GM23248 (cell line): ENCODE results near the gene DTNA. TPM values are rescaled to one million over a fixed set of nuclear protein-coding genes. Genes with fewer than 3 reads are reported as not detected.

Source experiments
- DNase-seq: peaks from one replicate; pipeline ENCODE4 v3.0.0-alpha.2; 2015
- H2AFZ ChIP-seq: fragments of 200-600 bp; sonication (generic); 2 replicates; pipeline ENCODE4 v1.6.1; 2016; ENCODE audit warnings: antibody characterized with exemption
- H3F3A ChIP-seq: fragments of 200-600 bp; sonication (generic); 2 replicates; pipeline ENCODE4 v1.6.1; 2016; ENCODE audit warnings: mild to moderate bottlenecking, antibody characterized with exemption, mixed run types; ENCODE audit not compliant: insufficient read depth
- H3K27ac ChIP-seq: fragments of 200-600 bp; sonication (generic); 2 replicates; pipeline ENCODE4 v1.5.1; 2016; ENCODE audit warnings: mild to moderate bottlenecking
- H3K27me3 ChIP-seq: fragments of 200-600 bp; sonication (generic); replicated peaks from 2 replicates; pipeline ENCODE4 v1.6.1; 2016; ENCODE audit warnings: mild to moderate bottlenecking; ENCODE audit not compliant: insufficient read depth
- H3K36me3 ChIP-seq: fragments of 200-600 bp; sonication (generic); 2 replicates; pipeline ENCODE4 v1.6.1; 2016; ENCODE audit warnings: low read depth, mild to moderate bottlenecking
- H3K4me1 ChIP-seq: fragments of 200-600 bp; sonication (generic); 2 replicates; pipeline ENCODE4 v1.6.1; 2016; ENCODE audit warnings: mild to moderate bottlenecking; ENCODE audit not compliant: insufficient read depth
- H3K4me2 ChIP-seq: fragments of 200-600 bp; sonication (generic); one replicate; pipeline ENCODE4 v1.6.1; 2016; ENCODE audit warnings: mild to moderate bottlenecking; ENCODE audit not compliant: unreplicated experiment
- H3K4me3 ChIP-seq: fragments of 200-600 bp; sonication (generic); 2 replicates; pipeline ENCODE4 v1.5.1; 2016; ENCODE audit warnings: mild to moderate bottlenecking
- H3K79me2 ChIP-seq: fragments of 200-600 bp; sonication (generic); 2 replicates; pipeline ENCODE4 v1.6.1; 2016; ENCODE audit warnings: mild to moderate bottlenecking; ENCODE audit not compliant: insufficient read depth
- H3K9ac ChIP-seq: fragments of 200-600 bp; sonication (generic); 2 replicates; pipeline ENCODE4 v1.6.1; 2016; ENCODE audit warnings: mild to moderate bottlenecking
- H3K9me2 ChIP-seq: fragments of 200-600 bp; sonication (generic); 2 replicates; pipeline ENCODE4 v1.6.1; 2016; ENCODE audit warnings: mixed run types, mild to moderate bottlenecking, moderate library complexity; ENCODE audit not compliant: insufficient read depth
- H3K9me3 ChIP-seq: fragments of 200-600 bp; sonication (generic); one replicate; pipeline ENCODE4 v1.6.1; 2017; ENCODE audit warnings: low read depth
- H4K20me1 ChIP-seq: fragments of 200-600 bp; sonication (generic); 2 replicates; pipeline ENCODE4 v1.6.0; 2016; ENCODE audit not compliant: insufficient read depth
- EZH2 ChIP-seq: fragments of 200-600 bp; sonication (generic); IDR thresholded peaks from 2 replicates; pipeline ENCODE4 v1.6.1; 2018; ENCODE audit warnings: antibody characterized with exemption, mild to moderate bottlenecking; ENCODE audit not compliant: insufficient read depth, poor library complexity, severe bottlenecking
- EZH2phosphoT487 ChIP-seq: fragments of 200-600 bp; sonication (generic); IDR thresholded peaks from 2 replicates; pipeline ENCODE4 v1.6.1; 2018; ENCODE audit warnings: antibody characterized with exemption, moderate library complexity, mild to moderate bottlenecking, low read depth; ENCODE audit not compliant: insufficient read depth
- WGBS, 2 experiments: methylation state at CpG; one replicate each; pipeline ENCODE4 v1.1.6; 2015 to 2017; ENCODE audit warnings: low lambda C conversion rate in 2 of 2, low coverage in 1 of 2; ENCODE audit errors: missing lambda C conversion rate in 2 of 2; 5-methylcytosine and 5-hydroxymethylcytosine counted together
- in situ Hi-C: fragments of 300-500 bp; cut with MboI; formaldehyde crosslinking; loops from 2 replicates; pipeline ENCODE4 v1.15.0; 2020
- polyA plus RNA-seq: library from polyadenylated mRNA; unstranded; fragments of >200 nt; fragmentation: Nextera tagmentation; extraction: Ambion mirVana; gene quantifications from 2 replicates; pipeline ENCODE4 v1.2.1, GENCODE V29; 2016
- total RNA-seq: library from RNA; depleted of rRNA; stranded (reverse); fragments of >200 nt; shearing (Covaris generic); gene quantifications from 2 replicates; pipeline ENCODE4 v1.2.3, GENCODE V29; 2014

Gene DTNA
- total and polyA plus RNA-seq, 2 experiments from 2014 or later = 4.2 to 5.5 TPM

GRCh38 chr18:34818064-34818463 lies 108.0 kb downstream of the DTNA start:
- 93 to 97% methylated on average over 5 of the region's 5 CpGs for WGBS, 2 experiments
- H3K4me2 ChIP-seq = no peak overlapping the region
- in situ Hi-C loops = no loop called here
- no peaks in the 10 kb centered on the region for H3K79me2 ChIP-seq
- no peak overlapping the region for H3K9ac ChIP-seq
- no peaks in the 10 kb centered on the region for H4K20me1 ChIP-seq
- no peak overlapping the region for H2AFZ ChIP-seq
- no peaks in the 10 kb centered on the region for H3F3A ChIP-seq
- H3K9me3 ChIP-seq = no peaks in the 10 kb centered on the region
- H3K27me3 ChIP-seq = no peaks in the 10 kb centered on the region
- H3K36me3 ChIP-seq = no peaks in the 10 kb centered on the region
- H3K27ac ChIP-seq = no peak overlapping the region
- no peak for DNase-seq
- H3K4me3 ChIP-seq = no peak overlapping the region
- no peaks in the 10 kb centered on the region for H3K4me1 ChIP-seq
- no peaks in the 10 kb centered on the region for H3K9me2 ChIP-seq
- no peak for TF ChIP-seq EZH2phosphoT487
- no peak for TF ChIP-seq EZH2

DNA sequence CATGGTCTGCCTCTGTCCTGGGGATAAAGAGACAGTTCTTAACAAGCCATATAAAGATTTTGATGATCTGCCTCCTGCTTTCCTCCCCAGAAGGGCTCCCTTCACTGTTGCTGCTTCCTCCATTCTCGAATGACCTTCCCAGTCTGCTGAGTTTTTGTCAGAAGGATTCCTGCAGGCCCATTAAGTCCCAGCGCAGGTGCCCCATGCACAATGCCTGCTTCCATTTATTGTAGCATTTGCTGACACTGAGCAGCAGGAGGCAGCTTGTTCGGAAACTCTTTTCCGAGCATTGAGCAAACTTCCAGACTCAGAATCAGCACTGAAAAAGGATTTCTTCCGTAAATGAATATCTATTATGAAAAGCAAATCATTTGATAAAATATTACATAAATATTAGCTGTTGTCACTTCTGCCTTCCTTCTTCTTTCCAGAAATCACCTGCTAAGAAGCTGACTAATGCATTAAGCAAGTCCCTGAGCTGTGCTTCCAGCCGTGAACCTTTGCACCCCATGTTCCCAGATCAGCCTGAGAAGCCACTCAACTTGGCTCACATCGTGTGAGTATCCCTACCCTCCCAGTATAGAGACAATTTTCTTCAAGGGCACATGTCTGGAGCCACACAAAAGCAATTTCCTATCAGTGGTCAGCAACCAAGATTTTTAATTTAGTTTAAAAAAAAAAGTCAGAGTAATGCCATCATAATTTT lies 110.4 kb downstream of the DTNA start:
- no peak overlapping the region for H3K4me2 ChIP-seq
- no peaks in the 10 kb centered on the region; the same call in 1 of the 2 replicates for H3K4me1 ChIP-seq
- no peaks in the 10 kb centered on the region for H3K79me2 ChIP-seq
- no peak overlapping the region for H3K4me3 ChIP-seq
- 88 to 90% methylated on average over 7 of the region's 7 CpGs for WGBS, 2 experiments
- no peaks in the 10 kb centered on the region for H4K20me1 ChIP-seq
- H3K9ac ChIP-seq = no peak overlapping the region
- H3K27ac ChIP-seq = no peak overlapping the region
- H3K27me3 ChIP-seq = no peaks in the 10 kb centered on the region
- no peaks in the 10 kb centered on the region for H3K36me3 ChIP-seq
- H2AFZ ChIP-seq = no peak overlapping the region
- no peaks in the 10 kb centered on the region for H3F3A ChIP-seq
- no peak for DNase-seq
- no peaks in the 10 kb centered on the region for H3K9me3 ChIP-seq
- TF ChIP-seq EZH2phosphoT487 (no peak), EZH2 (no peak)
- in situ Hi-C loops = no loop called here
- H3K9me2 ChIP-seq = no peaks in the 10 kb centered on the region

DNA sequence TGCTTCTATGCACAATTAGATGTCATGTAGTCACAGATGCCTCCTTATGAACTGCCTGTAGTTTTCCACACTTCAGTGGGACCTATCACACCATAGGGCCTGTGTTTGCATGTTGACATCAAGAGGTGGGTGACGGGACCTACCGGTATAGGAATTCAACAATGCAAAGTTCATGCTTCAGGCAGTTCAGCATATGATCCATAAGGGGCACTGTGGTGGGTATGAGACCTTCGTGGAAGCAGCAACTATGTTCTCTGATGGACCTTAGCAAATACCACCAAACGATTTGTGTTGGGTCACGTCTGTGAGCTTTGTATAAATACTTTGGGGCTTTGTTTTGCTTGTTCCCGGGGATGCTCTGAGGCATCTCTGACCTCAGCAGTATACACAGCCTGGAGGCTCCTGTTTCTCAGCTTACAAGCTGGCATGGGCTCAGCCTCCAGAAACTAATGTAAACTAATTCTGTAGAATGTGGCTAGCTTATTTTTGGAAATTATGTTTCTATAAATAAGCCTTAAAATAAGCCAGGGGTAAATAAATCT lies 111.6 kb downstream of the DTNA start:
- 93 to 98% methylated on average over 6 of the region's 6 CpGs for WGBS, 2 experiments

GRCh38 chr18:34828093-34828492 lies 118.0 kb downstream of the DTNA start:
- Histone ChIP-seq H4K20me1 (no peaks in the 10 kb centered on the region), H3K9ac (no peak overlapping the region), H3K36me3 (no peaks in the 10 kb centered on the region), H2AFZ (no peak overlapping the region), H3K27me3 (no peaks in the 10 kb centered on the region), H3K9me3 (no peaks in the 10 kb centered on the region), H3K79me2 (no peaks in the 10 kb centered on the region), H3K4me1 (no peaks in the 10 kb centered on the region; the same call in 1 of the 2 replicates), H3K9me2 (no peaks in the 10 kb centered on the region), H3K4me2 (no peak overlapping the region), H3K4me3 (no peak overlapping the region), H3F3A (no peaks in the 10 kb centered on the region), H3K27ac (no peak overlapping the region)
- no peak for DNase-seq
- TF ChIP-seq EZH2 (no peak), EZH2phosphoT487 (no peak)
- in situ Hi-C loops = no loop called here
- WGBS, 2 experiments = 94 to 99% methylated on average over 2 of the region's 2 CpGs

More for the DNA sequence above, 111.6 kb downstream of the DTNA start:
- no peak overlapping the region for H2AFZ ChIP-seq
- H3K9ac ChIP-seq = no peak overlapping the region
- no peaks in the 10 kb centered on the region for H3K79me2 ChIP-seq
- no peaks in the 10 kb centered on the region for H3K36me3 ChIP-seq
- no peaks in the 10 kb centered on the region for H3K9me2 ChIP-seq
- no peak for DNase-seq
- no peaks in the 10 kb centered on the region; the same call in 1 of the 2 replicates for H3K4me1 ChIP-seq
- no peaks in the 10 kb centered on the region for H3F3A ChIP-seq
- TF ChIP-seq EZH2 (no peak), EZH2phosphoT487 (no peak)
- no peaks in the 10 kb centered on the region for H4K20me1 ChIP-seq
- H3K27me3 ChIP-seq = no peaks in the 10 kb centered on the region
- H3K4me3 ChIP-seq = no peak overlapping the region
- no peaks in the 10 kb centered on the region for H3K9me3 ChIP-seq
- in situ Hi-C loops = no loop called here
- no peak overlapping the region for H3K4me2 ChIP-seq
- no peak overlapping the region for H3K27ac ChIP-seq
